ENCODE data around the gene RFC5.

RFC5 gene

GRCh38 chr12:118035190-118036041 is 18.9 kb downstream of the RFC5 start:
- Histone ChIP-seq H3K27me3 (no peaks in the 10 kb centered on the region), H3K4me3 (no peak overlapping the region), H3K4me2 (no peak overlapping the region), H3K9ac (0 out of 22 replicates have a peak overlapping the region, but pooled peaks of 1 of the 11 experiments have one; percentile 9), H3K27ac (no peak overlapping the region), H4K20me1 (peaks cover 0 to 58% (median 0%) of the 10 kb centered on the region in 11 experiments; a peak in 8 of 22 replicates), H3K9me3 (replicated peaks in 1 of 11) (no peaks in the 10 kb centered on the region), H3K36me3 (peaks cover 95 to 100% (median 100%) of the 10 kb centered on the region in 11 experiments), H3K4me1 (peaks cover 0 to 4% (median 0%) of the 10 kb centered on the region in 10 experiments; a peak in 2 of 20 replicates)
- TF ChIP-seq Cebpa-rat (IDR thresholded peaks at IDR 0.05) = no peak

DNA sequence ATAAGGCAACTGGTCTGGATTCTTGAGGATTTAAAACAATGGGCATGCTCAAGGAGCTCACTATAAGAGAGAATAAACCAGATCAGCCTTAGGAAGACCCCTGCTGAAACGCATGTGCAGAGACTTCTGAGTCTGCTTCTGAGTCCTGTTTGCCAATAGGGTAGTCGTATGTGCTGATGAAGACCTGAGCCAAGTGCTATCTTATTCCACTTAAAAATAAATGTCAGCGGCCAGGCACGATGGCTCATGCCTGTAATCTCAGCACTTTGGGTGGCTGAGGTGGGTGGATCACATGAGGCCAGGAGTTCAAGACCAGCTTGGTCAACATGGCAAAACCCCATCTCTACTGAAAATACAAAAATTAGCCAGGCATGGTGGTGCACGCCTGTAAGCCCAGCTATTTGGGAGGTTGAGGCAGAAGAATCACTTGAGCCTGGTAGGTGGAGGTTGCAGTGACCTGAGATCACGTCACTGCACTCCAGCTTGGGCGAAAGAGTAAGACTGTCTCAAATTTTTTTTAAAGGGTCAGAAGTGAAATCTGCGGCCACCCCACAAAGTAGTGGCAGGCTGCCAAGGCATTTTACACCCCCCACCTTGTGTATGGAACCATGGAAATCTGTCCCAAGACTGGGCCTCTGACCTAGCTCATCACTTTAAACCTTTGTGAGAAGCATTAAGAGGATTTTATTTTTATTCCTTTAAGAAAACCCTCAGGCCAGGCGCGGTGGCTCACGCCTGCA is 20.3 kb downstream of the RFC5 start:
- Histone ChIP-seq H3K4me2 (no peak overlapping the region), H3K9me3 (replicated peaks in 1 of 11) (no peaks in the 10 kb centered on the region), H3K27ac (no peak overlapping the region), H4K20me1 (peaks cover 0 to 70% (median 0%) of the 10 kb centered on the region in 11 experiments; a peak in 8 of 22 replicates), H3K4me3 (no peak overlapping the region), H3K4me1 (peaks cover 0 to 4% (median 0%) of the 10 kb centered on the region in 10 experiments; a peak in 2 of 20 replicates), H3K36me3 (peaks cover 89 to 100% (median 98%) of the 10 kb centered on the region in 11 experiments), H3K9ac (no peak overlapping the region), H3K27me3 (no peaks in the 10 kb centered on the region)
- no peak for TF ChIP-seq Cebpa-rat (IDR thresholded peaks at IDR 0.05)

DNA sequence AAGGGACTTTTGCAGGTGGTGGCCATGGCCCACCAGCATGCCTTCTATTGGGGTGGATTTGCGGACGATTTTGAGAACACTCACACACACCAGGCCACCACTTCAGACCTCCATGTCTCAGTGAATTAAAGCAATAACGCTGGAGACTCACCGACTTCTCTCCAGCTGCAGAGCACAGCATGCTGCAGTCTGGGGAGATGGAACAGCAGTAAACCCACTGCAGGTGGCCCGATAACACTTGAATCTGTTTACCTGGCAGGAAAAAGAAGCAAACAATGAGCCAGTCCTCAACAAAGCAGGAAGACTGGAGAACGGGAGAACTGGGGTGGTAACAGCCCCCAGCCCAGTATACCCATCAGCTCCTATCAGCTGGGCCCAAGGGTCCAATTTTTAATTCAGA is 21.6 kb downstream of the RFC5 start:
- no peaks in the 10 kb centered on the region for H3K9me3 ChIP-seq (replicated peaks in 1 of 11)
- no peak overlapping the region for H3K4me3 ChIP-seq
- H3K9ac ChIP-seq = no peak overlapping the region
- H3K4me1 ChIP-seq = peaks cover 0 to 4% (median 0%) of the 10 kb centered on the region in 10 experiments; a peak in 2 of 20 replicates
- H3K27ac ChIP-seq = no peak overlapping the region
- no peak for TF ChIP-seq Cebpa-rat (IDR thresholded peaks at IDR 0.05)
- peaks cover 89 to 100% (median 98%) of the 10 kb centered on the region in 11 experiments for H3K36me3 ChIP-seq
- peaks cover 0 to 71% (median 0%) of the 10 kb centered on the region in 11 experiments; a peak in 8 of 22 replicates for H4K20me1 ChIP-seq
- no peak overlapping the region for H3K4me2 ChIP-seq
- H3K27me3 ChIP-seq = no peaks in the 10 kb centered on the region

DNA sequence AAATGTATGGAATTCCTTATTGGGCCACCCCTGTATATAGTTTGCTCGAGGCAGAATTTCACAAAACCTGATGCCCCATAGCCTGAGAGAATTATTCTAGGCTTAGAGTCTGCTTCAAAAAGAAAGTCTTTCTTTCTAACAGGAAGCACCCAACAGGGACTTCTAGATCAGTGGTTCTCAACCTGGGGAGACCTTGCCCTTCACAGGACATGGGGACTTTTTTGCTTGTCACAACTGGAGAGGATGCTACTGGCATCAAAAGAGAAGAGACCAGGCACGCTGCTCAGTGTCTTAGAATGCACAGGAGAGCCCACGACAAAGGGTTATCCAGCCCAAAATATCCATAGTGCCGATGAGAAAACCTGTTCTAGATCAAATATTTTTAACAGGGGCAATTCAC is 25.6 kb downstream of the RFC5 start:
- Histone ChIP-seq H3K4me1 (peaks cover 0 to 4% (median 0%) of the 10 kb centered on the region in 10 experiments; a peak in 2 of 20 replicates), H3K27ac (no peak overlapping the region), H3K4me3 (no peak overlapping the region), H4K20me1 (peaks cover 0 to 84% (median 0%) of the 10 kb centered on the region in 11 experiments; a peak in 6 of 22 replicates), H3K4me2 (no peak overlapping the region), H3K9me3 (replicated peaks in 1 of 11) (no peaks in the 10 kb centered on the region), H3K27me3 (no peaks in the 10 kb centered on the region), H3K9ac (no peak overlapping the region), H3K36me3 (peaks cover 71 to 99% (median 91%) of the 10 kb centered on the region in 11 experiments)
- TF ChIP-seq Cebpa-rat (IDR thresholded peaks at IDR 0.05) = no peak

DNA sequence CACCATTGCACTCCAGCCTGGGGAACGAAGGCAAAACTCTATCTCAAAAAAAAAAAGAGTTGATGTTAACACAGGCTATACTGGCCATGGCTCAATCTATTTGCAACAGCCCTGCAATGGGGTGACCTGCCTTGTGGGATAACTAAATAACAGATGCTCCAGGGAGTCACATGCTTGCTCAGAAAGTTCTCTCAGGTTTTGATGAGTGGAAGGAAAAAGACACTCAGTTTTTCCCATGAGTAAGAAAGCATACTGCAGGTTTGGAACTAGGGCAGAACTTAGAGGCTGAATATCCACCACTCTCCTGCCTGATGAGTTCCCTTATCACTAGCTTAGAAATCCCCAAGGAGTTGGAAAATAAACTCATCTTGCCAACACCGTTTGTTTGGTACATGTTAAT is 27.6 kb downstream of the RFC5 start:
- no peak for TF ChIP-seq Cebpa-rat (IDR thresholded peaks at IDR 0.05)
- Histone ChIP-seq H3K9me3 (replicated peaks in 1 of 11) (no peaks in the 10 kb centered on the region), H3K27ac (no peak overlapping the region), H3K27me3 (no peaks in the 10 kb centered on the region), H4K20me1 (peaks cover 0 to 88% (median 0%) of the 10 kb centered on the region in 11 experiments; a peak in 6 of 22 replicates), H3K4me2 (no peak overlapping the region), H3K9ac (no peak overlapping the region), H3K4me3 (no peak overlapping the region), H3K4me1 (peaks cover 0 to 10% (median 4%) of the 10 kb centered on the region in 10 experiments; a peak in 10 of 20 replicates), H3K36me3 (peaks cover 55 to 99% (median 78%) of the 10 kb centered on the region in 11 experiments)

DNA sequence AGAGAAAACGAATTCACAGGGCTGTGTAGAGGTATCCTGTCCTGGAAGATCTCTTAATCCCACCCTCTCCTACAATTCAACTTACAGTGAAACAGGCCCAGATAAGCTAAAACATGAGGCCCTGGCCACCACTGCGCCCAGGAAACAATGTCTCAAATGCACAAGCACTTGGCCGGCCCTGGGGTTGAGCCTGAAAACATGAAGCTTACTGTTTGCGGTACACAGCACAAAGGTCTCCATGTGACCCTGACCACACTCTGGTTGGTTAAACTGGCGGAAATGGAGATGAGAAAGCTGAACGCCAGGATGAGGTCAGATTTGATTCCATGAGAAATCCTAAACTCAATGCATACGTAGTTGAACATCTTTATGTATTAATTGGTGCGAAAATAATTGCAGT is 28.1 kb downstream of the RFC5 start:
- no peak overlapping the region for H3K9ac ChIP-seq
- H4K20me1 ChIP-seq = peaks cover 0 to 88% (median 0%) of the 10 kb centered on the region in 11 experiments; a peak in 6 of 22 replicates
- peaks cover 0 to 13% (median 6%) of the 10 kb centered on the region in 10 experiments; a peak in 10 of 20 replicates for H3K4me1 ChIP-seq
- no peak overlapping the region for H3K4me2 ChIP-seq
- H3K36me3 ChIP-seq = peaks cover 50 to 99% (median 77%) of the 10 kb centered on the region in 11 experiments
- H3K4me3 ChIP-seq = no peak overlapping the region
- H3K9me3 ChIP-seq (replicated peaks in 1 of 11) = no peaks in the 10 kb centered on the region
- no peaks in the 10 kb centered on the region for H3K27me3 ChIP-seq
- H3K27ac ChIP-seq = no peak overlapping the region
- no peak for TF ChIP-seq Cebpa-rat (IDR thresholded peaks at IDR 0.05)

GRCh38 chr12:118046430-118046829 is 29.9 kb downstream of the RFC5 start:
- H3K4me1 ChIP-seq = peaks cover 0 to 17% (median 7%) of the 10 kb centered on the region in 10 experiments; a peak in 12 of 20 replicates
- H3K27me3 ChIP-seq = no peaks in the 10 kb centered on the region
- H3K36me3 ChIP-seq = peaks cover 48 to 99% (median 77%) of the 10 kb centered on the region in 11 experiments
- TF ChIP-seq Cebpa-rat (IDR thresholded peaks at IDR 0.05) = no peak
- H3K4me3 ChIP-seq = no peak overlapping the region
- H3K27ac ChIP-seq = no peak overlapping the region
- H3K9me3 ChIP-seq (replicated peaks in 1 of 11) = no peaks in the 10 kb centered on the region
- H4K20me1 ChIP-seq = peaks cover 0 to 90% (median 0%) of the 10 kb centered on the region in 11 experiments; a peak in 5 of 22 replicates
- H3K9ac ChIP-seq = no peak overlapping the region
- H3K4me2 ChIP-seq = no peak overlapping the region

GRCh38 chr12:118050972-118051910 is 34.7 kb downstream of the RFC5 start:
- H3K4me2 ChIP-seq = peak overlapping the region in 2 of 11 experiments; percentile 57 to 66; a peak in 2 of 22 replicates
- no peak overlapping the region for H3K9ac ChIP-seq
- H4K20me1 ChIP-seq = peaks cover 0 to 100% (median 4%) of the 10 kb centered on the region in 11 experiments; a peak in 9 of 22 replicates
- H3K27me3 ChIP-seq = no peaks in the 10 kb centered on the region
- H3K4me3 ChIP-seq = no peak overlapping the region
- H3K4me1 ChIP-seq = peaks cover 19 to 34% (median 23%) of the 10 kb centered on the region in 10 experiments
- H3K27ac ChIP-seq = no peak overlapping the region; a peak in 1 of 22 replicates
- no peaks in the 10 kb centered on the region for H3K9me3 ChIP-seq (replicated peaks in 1 of 11)
- no peak for TF ChIP-seq Cebpa-rat (IDR thresholded peaks at IDR 0.05)
- H3K36me3 ChIP-seq = peaks cover 22 to 84% (median 44%) of the 10 kb centered on the region in 11 experiments

Measured in BLaER1 treated with 17β-estradiol and CSF1 and Interleukin-3, amounts not matched to agents 10 nM and 100 nM (cell line).